ENCODE results near the gene AKR1B1.
A peak's percentile ranks its signal among the peaks of the same experiment; 100 is the strongest.

AKR1B1 gene

DNA sequence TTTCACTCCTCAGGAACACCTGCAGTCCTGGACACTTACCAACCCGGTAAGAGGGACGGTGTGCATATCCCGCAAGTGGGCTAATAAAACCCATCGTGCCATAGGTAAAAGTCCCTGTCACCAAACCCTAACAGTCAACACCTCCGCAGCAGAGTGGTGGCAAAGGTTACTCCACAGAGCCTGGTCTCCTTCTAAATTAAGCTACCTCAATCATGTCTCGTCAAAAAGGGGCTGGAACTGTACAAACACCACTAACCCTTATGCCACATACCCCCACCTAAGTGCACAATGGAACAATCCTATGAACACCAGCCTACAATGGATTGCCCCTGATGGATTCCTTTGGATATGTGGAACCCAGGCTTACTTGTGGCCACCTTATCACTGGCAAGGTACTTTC, 9.6 kb upstream of the AKR1B1 start:
- Histone ChIP-seq H3K36me3 (ENCODE audit: control insufficient read depth, low read depth, low read length) (no peaks in the 10 kb centered on the region), H3K27me3 (ENCODE audit: control insufficient read depth, insufficient read depth, low read length) (no peaks in the 10 kb centered on the region), H3K4me3 (ENCODE audit: low read length) (no peak overlapping the region), H3K27ac (ENCODE audit: low read length) (no peak overlapping the region), H3K9me3 (ENCODE audit: control insufficient read depth, low read depth, low read length) (no peaks in the 10 kb centered on the region), H3K4me1 (ENCODE audit: control insufficient read depth, low read depth, low read length) (no peaks in the 10 kb centered on the region), H3K9ac (ENCODE audit: low read length) (no peak overlapping the region)

DNA sequence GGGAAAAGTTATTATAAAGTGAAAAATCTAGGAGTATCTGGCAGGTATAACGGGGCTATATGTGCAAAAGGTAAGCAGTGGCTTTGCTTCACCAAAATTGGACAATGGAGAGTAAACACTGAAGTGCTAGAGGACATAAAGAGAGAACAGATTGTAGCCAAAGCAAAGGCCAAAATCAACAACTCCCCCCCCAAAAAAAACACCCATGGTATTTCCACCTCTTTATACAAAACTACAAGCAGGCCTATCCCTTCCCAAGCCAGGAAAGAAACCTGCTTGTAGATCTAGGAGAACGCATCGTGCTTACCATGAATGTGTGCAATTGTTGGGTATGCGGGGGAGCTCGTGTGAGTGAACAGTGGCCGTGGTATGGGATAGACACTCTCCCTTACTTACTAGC, 9.2 kb upstream of the AKR1B1 start:
- Histone ChIP-seq H3K4me3 (ENCODE audit: low read length) (no peak overlapping the region), H3K9me3 (ENCODE audit: control insufficient read depth, low read depth, low read length) (no peaks in the 10 kb centered on the region), H3K27me3 (ENCODE audit: control insufficient read depth, insufficient read depth, low read length) (no peaks in the 10 kb centered on the region), H3K27ac (ENCODE audit: low read length) (no peak overlapping the region), H3K9ac (ENCODE audit: low read length) (no peak overlapping the region), H3K4me1 (ENCODE audit: control insufficient read depth, low read depth, low read length) (no peaks in the 10 kb centered on the region), H3K36me3 (ENCODE audit: control insufficient read depth, low read depth, low read length) (no peaks in the 10 kb centered on the region)

DNA sequence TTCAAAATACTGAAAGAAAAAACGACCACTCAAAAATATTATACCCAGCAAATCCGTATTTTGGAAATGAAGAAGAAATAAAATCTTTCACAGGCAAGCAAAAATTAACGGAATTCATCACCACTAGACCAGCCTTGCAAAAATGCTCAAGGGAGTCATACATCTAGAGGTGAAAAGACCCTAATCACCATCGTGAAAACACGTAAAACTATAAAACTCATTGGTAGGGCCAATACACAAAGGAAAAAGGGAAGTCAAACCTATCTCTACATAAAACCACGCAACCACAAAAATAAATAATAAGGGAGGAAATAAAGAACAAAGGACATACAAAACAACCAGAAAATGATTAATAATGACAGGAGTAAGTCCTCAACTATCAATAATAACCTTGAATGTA, 6.6 kb upstream of the AKR1B1 start:
- no peaks in the 10 kb centered on the region for H3K9me3 ChIP-seq (ENCODE audit: control insufficient read depth, low read depth, low read length)
- H3K4me3 ChIP-seq (ENCODE audit: low read length): no peak overlapping the region
- no peak overlapping the region for H3K9ac ChIP-seq (ENCODE audit: low read length)
- H3K27ac ChIP-seq (ENCODE audit: low read length): no peak overlapping the region
- no peaks in the 10 kb centered on the region for H3K36me3 ChIP-seq (ENCODE audit: control insufficient read depth, low read depth, low read length)
- no peaks in the 10 kb centered on the region for H3K4me1 ChIP-seq (ENCODE audit: control insufficient read depth, low read depth, low read length)
- H3K27me3 ChIP-seq (ENCODE audit: control insufficient read depth, insufficient read depth, low read length): peaks cover 2% of the 10 kb centered on the region

DNA sequence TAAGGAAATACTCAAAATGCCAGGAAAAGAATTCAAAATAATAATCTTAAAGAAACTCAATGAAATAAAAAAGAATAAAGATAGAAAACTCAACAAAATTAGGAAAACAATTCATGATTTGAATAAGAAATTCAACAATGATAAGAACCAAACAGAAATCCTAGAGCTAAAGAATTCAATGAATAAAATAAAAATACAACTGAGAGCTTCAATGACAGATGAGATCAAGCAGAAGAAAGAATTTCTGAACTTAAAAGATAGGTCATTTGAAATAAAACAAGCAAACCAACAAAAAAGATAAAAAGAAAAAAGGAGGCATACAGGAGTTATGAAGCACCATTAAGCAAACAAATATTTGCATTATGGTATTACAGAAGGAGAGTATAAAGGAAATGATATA, 5.6 kb upstream of the AKR1B1 start:
- Histone ChIP-seq H3K27ac (ENCODE audit: low read length) (no peak overlapping the region), H3K4me1 (ENCODE audit: control insufficient read depth, low read depth, low read length) (no peaks in the 10 kb centered on the region), H3K9ac (ENCODE audit: low read length) (no peak overlapping the region), H3K4me3 (ENCODE audit: low read length) (no peak overlapping the region), H3K9me3 (ENCODE audit: control insufficient read depth, low read depth, low read length) (no peaks in the 10 kb centered on the region), H3K36me3 (ENCODE audit: control insufficient read depth, low read depth, low read length) (no peaks in the 10 kb centered on the region), H3K27me3 (ENCODE audit: control insufficient read depth, insufficient read depth, low read length) (peaks cover 12% of the 10 kb centered on the region)

DNA sequence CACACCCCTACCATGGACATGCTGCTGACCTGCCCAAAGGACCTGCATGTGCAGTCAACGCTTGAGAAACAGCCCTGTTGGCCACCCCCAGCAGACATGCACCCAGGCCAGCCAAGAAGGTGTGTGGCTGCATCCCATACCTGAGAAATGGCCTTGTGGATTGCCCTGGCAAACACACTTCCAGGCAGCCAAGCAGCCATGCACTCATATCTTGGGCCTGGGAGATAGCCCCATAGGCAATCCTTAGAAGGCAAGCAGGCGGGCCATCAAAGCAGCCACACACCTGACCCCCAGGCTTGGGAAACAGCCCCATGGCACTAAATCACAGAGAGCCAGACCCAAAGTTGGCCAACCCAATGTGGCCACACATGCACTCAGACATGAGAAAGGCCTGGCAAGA, 4.9 kb upstream of the AKR1B1 start:
- no peak overlapping the region for H3K27ac ChIP-seq (ENCODE audit: low read length)

DNA sequence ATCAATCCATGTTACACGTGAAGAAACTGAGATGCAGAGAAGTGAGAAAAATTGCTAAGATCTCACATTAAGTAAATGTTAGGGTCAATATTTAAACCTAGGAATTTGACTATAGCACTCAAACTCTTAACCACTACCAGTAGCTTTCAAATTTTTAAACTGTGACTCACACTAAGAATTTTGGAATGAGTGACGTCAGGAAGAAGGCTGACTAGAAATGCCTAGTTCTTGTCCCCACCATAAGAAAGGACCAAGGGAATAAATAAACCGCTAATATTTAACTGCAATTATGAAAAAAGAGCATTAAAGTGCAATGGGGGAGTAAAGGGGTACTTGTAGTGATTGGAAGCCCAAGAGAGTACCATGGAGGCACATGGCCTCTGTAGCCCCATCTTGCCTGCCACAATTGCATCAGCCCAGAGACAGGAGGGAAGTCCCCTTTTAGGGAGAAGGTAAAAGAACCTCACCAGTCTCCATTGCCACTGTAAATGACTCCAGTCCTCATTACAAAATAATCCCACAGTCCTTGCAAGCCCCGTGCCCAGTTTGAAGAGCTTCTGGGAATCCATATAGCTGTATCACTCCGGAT, 3.5 kb upstream of the AKR1B1 start:
- Histone ChIP-seq H3K27ac (ENCODE audit: low read length) (no peak overlapping the region), H3K4me1 (ENCODE audit: control insufficient read depth, low read depth, low read length) (peaks cover 3% of the 10 kb centered on the region), H3K36me3 (ENCODE audit: control insufficient read depth, low read depth, low read length) (no peaks in the 10 kb centered on the region), H3K27me3 (ENCODE audit: control insufficient read depth, insufficient read depth, low read length) (peaks cover 13% of the 10 kb centered on the region), H3K4me3 (ENCODE audit: low read length) (no peak overlapping the region), H3K9ac (ENCODE audit: low read length) (no peak overlapping the region), H3K9me3 (ENCODE audit: control insufficient read depth, low read depth, low read length) (no peaks in the 10 kb centered on the region)

More for the DNA sequence above, 4.9 kb upstream of the AKR1B1 start:
- no peak overlapping the region for H3K9ac ChIP-seq (ENCODE audit: low read length)
- no peaks in the 10 kb centered on the region for H3K36me3 ChIP-seq (ENCODE audit: control insufficient read depth, low read depth, low read length)
- H3K27me3 ChIP-seq (ENCODE audit: control insufficient read depth, insufficient read depth, low read length): peaks cover 13% of the 10 kb centered on the region
- H3K9me3 ChIP-seq (ENCODE audit: control insufficient read depth, low read depth, low read length): no peaks in the 10 kb centered on the region
- no peaks in the 10 kb centered on the region for H3K4me1 ChIP-seq (ENCODE audit: control insufficient read depth, low read depth, low read length)
- no peak overlapping the region for H3K4me3 ChIP-seq (ENCODE audit: low read length)

DNA sequence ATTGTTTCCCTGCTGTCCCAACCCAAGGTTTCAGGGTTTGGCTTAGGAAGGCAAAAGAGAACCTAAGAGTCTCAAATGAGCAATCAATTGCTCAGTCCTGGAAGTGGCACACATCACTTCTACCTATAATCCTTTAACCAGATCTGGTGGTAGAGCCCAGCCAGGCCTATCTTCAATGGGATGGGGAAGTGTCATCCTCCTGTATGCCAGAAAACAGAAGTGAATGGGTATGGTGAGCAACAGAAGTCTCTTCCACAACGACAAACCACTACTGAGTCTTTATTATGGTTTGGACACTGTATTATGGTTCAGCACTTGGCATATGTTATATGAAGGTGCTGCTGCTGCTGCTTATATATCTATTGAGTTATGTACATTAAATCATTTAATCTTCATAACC, 3.0 kb upstream of the AKR1B1 start:
- Histone ChIP-seq H3K9ac (ENCODE audit: low read length) (no peak overlapping the region), H3K36me3 (ENCODE audit: control insufficient read depth, low read depth, low read length) (no peaks in the 10 kb centered on the region), H3K27me3 (ENCODE audit: control insufficient read depth, insufficient read depth, low read length) (peaks cover 13% of the 10 kb centered on the region), H3K9me3 (ENCODE audit: control insufficient read depth, low read depth, low read length) (no peaks in the 10 kb centered on the region), H3K27ac (ENCODE audit: low read length) (no peak overlapping the region), H3K4me3 (ENCODE audit: low read length) (no peak overlapping the region), H3K4me1 (ENCODE audit: control insufficient read depth, low read depth, low read length) (peaks cover 4% of the 10 kb centered on the region)

DNA sequence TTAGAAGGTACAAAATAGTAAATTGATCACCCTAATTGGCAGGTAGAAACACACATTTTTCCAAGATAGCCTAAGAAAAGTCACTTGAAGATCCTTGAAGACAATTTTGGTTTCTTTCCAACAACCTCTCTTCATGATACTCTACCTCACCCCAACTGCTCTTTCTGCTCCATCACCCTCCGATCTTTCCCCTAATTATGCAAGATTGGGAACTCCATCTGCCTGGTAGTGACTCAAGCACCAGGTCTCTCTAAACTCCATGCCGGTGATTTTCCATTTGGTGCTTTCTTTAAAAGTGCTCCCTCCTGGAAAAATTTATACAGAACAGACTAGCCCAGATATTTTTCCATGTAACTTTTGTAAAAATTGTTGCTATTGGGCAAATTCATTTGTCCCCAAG, 1.1 kb upstream of the AKR1B1 start:
- H3K27ac ChIP-seq (ENCODE audit: low read length): no peak overlapping the region
- H3K27me3 ChIP-seq (ENCODE audit: control insufficient read depth, insufficient read depth, low read length): peaks cover 13% of the 10 kb centered on the region
- H3K4me1 ChIP-seq (ENCODE audit: control insufficient read depth, low read depth, low read length): peaks cover 4% of the 10 kb centered on the region
- H3K4me3 ChIP-seq (ENCODE audit: low read length): no peak overlapping the region
- no peak overlapping the region for H3K9ac ChIP-seq (ENCODE audit: low read length)
- H3K9me3 ChIP-seq (ENCODE audit: control insufficient read depth, low read depth, low read length): no peaks in the 10 kb centered on the region
- no peaks in the 10 kb centered on the region for H3K36me3 ChIP-seq (ENCODE audit: control insufficient read depth, low read depth, low read length)

DNA sequence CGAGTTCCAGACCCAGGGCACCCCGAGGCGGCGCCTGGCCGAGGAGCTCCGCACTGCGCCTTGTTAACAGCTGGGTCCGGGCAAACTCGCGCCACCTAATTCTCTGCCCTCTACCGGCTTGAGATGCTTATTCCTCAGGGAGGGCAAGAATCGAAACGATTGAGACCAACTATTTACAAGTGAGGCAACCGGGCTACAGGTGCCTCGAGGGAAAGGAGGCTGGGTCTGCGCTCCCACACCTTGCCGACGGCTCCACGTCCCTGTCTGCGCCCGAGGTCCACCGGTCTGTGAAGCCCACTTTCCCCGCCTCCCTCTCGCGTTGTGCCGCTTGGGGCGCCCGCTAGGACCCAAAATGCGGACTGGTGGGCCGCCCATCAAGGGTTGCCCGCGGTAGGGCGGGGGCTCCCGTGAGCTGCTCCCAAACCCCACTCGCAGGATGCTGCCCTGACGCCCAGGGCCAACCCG, 527 bp downstream of the AKR1B1 start:
- no peak overlapping the region for H3K27ac ChIP-seq (ENCODE audit: low read length)
- H3K9ac ChIP-seq (ENCODE audit: low read length): peak overlapping the region; percentile 70
- peaks cover 13% of the 10 kb centered on the region for H3K27me3 ChIP-seq (ENCODE audit: control insufficient read depth, insufficient read depth, low read length)
- no peaks in the 10 kb centered on the region for H3K36me3 ChIP-seq (ENCODE audit: control insufficient read depth, low read depth, low read length)
- H3K4me1 ChIP-seq (ENCODE audit: control insufficient read depth, low read depth, low read length): peaks cover 4% of the 10 kb centered on the region
- peak overlapping the region; percentile 83 for H3K4me3 ChIP-seq (ENCODE audit: low read length)
- no peaks in the 10 kb centered on the region for H3K9me3 ChIP-seq (ENCODE audit: control insufficient read depth, low read depth, low read length)

DNA sequence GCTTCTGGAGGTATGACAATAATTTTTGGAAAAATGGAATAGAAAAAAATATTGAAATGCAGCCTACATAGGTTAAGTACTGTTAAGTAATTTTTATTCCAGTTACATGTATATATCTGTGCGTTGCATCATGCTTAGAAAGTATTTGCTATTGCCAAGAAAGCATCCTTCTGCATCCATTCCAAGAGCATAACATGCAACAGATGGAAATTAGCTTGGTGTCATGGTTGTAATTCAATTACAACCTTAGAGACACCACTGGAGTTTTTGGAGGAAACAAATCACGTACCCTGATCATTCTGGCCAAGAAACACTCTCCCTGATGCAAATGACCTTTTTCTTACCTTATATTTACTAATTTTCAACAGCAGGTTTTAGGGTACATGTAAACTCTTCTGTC, 1.7 kb downstream of the AKR1B1 start:
- peaks cover 4% of the 10 kb centered on the region for H3K4me1 ChIP-seq (ENCODE audit: control insufficient read depth, low read depth, low read length)
- H3K36me3 ChIP-seq (ENCODE audit: control insufficient read depth, low read depth, low read length): no peaks in the 10 kb centered on the region

DNA sequence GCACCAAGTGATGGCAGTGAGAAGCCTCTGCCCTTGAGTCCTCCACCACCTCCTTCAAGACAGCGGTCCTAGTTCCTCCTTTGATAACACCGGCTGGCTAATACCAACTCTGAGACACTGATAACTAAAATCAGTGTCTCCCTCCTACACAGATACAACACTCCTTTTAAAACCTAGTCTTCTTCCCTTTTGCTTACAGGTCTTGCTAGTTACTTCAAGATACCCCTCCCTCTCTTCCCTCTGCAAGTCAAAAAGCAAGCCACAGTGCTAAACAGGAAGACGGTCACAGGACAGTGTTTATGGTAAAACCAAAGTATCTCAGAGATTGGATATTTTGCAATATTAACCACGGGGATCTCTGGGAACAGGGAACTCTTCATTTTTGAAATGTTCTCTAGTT, 4.6 kb downstream of the AKR1B1 start:
- no peaks in the 10 kb centered on the region for H3K9me3 ChIP-seq (ENCODE audit: control insufficient read depth, low read depth, low read length)
- no peak overlapping the region for H3K9ac ChIP-seq (ENCODE audit: low read length)
- peaks cover 25% of the 10 kb centered on the region for H3K36me3 ChIP-seq (ENCODE audit: control insufficient read depth, low read depth, low read length)
- no peaks in the 10 kb centered on the region for H3K27me3 ChIP-seq (ENCODE audit: control insufficient read depth, insufficient read depth, low read length)
- H3K4me3 ChIP-seq (ENCODE audit: low read length): no peak overlapping the region
- peaks cover 4% of the 10 kb centered on the region for H3K4me1 ChIP-seq (ENCODE audit: control insufficient read depth, low read depth, low read length)
- no peak overlapping the region for H3K27ac ChIP-seq (ENCODE audit: low read length)

More for the DNA sequence above, 1.7 kb downstream of the AKR1B1 start:
- Histone ChIP-seq H3K9ac (ENCODE audit: low read length) (no peak overlapping the region), H3K27me3 (ENCODE audit: control insufficient read depth, insufficient read depth, low read length) (peaks cover 13% of the 10 kb centered on the region), H3K9me3 (ENCODE audit: control insufficient read depth, low read depth, low read length) (no peaks in the 10 kb centered on the region), H3K4me3 (ENCODE audit: low read length) (no peak overlapping the region), H3K27ac (ENCODE audit: low read length) (no peak overlapping the region)

DNA sequence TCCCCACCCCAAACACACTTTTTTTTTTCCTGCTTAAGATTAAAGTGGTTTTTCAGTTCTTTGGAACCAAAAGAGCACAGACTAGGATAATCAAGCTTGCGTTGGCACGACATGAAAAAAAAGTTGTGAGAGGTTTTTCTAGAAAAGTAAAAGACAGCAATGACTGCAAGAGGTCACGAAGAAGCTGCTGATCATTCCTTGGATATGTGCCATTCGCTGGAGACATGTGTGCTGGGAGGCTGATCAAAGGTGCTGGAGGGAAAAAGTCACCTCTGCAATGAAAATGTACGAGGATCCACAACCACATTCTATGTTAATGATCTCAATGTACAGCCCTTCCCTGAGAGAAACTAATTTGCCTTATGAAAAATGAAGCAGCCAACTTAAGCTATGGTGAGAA, 5.4 kb downstream of the AKR1B1 start:
- Histone ChIP-seq H3K36me3 (ENCODE audit: control insufficient read depth, low read depth, low read length) (peaks cover 31% of the 10 kb centered on the region), H3K4me3 (ENCODE audit: low read length) (no peak overlapping the region), H3K9me3 (ENCODE audit: control insufficient read depth, low read depth, low read length) (no peaks in the 10 kb centered on the region), H3K4me1 (ENCODE audit: control insufficient read depth, low read depth, low read length) (peaks cover 4% of the 10 kb centered on the region), H3K9ac (ENCODE audit: low read length) (no peak overlapping the region), H3K27ac (ENCODE audit: low read length) (no peak overlapping the region), H3K27me3 (ENCODE audit: control insufficient read depth, insufficient read depth, low read length) (no peaks in the 10 kb centered on the region)
